Dedifferentiated amniotic fluid mesenchymal stem cell (primary cell): Measurements from ENCODE around the gene FGF14.

ENCODE experiments used
- DNase-seq: peaks from one replicate; pipeline ENCODE4 v3.0.0-alpha.2; 2016; ENCODE audit errors: extremely low spot score

FGF14 gene

GRCh38 chr13:101728021-101728420 is 673.8 kb downstream of the FGF14 start:
- no peak for DNase-seq

DNA sequence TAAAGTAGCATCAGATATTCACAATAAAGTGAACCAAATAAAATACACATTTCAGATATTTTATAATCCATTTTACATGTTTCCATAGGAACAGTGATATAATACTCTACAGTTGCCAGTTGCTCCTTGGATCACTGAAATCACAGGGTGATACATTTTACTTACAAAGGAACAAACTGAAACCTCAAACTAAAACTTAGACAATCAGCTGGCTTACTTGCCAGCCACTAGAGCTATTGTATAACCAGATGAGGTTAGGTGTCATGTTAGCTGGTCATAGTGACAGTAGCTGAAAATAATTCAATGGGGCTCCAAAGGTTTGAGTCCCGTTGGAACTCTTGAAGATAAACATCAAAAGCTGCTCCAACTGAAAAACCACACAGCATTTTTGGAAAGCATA is 674.7 kb downstream of the FGF14 start:
- no peak for DNase-seq

DNA sequence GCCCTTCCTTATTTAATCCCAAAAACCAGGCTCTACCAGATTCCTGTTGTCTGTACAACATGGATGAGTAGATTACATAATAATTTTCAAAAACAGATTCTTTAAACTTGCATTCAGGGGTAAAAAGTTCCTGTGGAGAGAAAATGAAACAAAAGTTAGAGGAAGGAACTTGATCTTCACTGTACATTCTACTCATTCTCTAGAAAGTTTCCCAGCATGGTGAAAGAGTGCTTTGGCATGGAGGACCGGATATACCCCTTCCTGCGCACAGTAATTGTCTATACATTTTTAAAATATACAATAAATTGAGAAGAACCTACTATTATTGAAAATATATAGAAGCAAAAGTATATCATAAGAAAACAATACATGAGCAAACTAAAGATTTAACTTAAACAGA is 675.2 kb downstream of the FGF14 start:
- no peak for DNase-seq

- no peak for DNase-seq
Observed at GRCh38 chr13:101718496-101718895, 683.4 kb downstream of the FGF14 start.

DNA sequence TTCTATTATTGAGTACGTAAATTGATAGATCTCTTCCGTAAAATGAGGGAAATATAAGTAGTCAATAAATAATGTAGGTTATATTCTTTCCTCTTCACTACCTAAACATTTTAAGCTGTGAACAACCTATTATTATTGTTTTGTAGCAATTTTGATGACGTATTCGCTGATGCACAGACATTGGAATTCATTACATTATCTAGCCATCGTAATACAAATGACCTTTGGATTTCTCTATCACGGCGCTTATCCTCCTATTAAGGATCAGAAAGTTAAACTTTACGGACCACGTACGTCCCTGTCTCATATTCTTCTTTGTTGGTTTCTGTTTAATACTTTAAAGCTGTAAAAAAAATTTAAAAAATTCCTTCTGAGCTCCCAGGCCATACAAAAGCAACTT is 684.5 kb downstream of the FGF14 start:
- no peak for DNase-seq

- no peak for DNase-seq
Observed at GRCh38 chr13:101714195-101714594, 687.7 kb downstream of the FGF14 start.

GRCh38 chr13:101712026-101712348 is 689.9 kb downstream of the FGF14 start:
- DNase-seq: no peak

- no peak for DNase-seq
Observed at GRCh38 chr13:101711307-101712025, 690.4 kb downstream of the FGF14 start.

DNA sequence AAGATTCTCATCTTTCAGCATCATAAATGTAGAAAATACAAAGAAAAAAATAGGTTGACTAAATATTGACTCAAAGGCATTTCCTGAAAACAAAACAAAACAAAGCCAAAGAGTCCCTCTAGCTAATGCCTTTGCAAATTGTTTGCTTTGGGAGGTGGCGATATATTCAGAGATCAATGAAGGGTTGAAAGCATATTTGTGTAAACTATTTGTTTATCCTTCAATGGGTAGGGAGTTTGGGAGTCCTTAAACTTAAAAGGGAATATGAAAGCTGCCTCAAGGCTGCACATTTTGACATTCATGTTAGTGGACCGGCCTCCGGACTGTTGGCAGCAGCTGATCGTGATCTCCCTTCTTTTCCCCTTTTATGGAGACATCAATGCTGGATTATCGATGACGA is 691.9 kb downstream of the FGF14 start:
- no peak for DNase-seq

DNA sequence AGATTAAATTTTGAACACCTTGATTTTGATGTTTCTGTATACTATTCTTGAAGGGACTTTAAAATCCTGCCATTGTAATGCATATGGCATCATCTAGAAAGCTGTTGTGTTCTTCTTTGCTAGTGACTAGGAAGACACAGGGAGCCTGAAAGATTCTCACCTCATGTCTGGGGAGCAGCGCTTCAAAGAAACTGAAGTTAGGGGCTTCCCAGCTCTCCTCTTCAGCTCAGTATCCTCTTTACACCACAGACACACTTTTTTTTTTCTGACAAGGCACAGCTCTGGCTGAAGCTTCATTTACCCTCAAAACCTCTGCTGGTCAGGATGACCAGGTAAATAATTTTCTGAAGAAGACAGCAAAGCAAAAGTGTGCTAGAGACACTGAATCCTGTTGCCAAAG is 693.7 kb downstream of the FGF14 start:
- no peak for DNase-seq

DNA sequence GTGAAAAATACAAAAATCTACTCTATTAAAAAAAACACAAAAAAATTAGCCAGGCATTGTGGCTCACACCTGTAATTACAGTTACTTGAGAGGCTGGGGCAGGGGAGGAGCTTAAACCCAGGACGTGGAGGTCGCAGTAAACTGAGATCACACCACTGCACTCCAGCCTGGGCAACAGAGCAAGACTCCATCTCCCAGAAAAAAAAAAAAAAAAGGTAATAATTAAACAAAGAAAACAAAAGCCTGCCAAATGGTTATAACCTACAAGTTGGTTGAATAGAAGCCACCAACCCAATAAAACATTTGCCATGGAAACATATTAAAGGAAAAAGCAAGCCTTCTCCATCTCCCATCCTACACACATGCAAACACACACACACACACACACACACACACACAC is 694.2 kb downstream of the FGF14 start:
- no peak for DNase-seq

DNA sequence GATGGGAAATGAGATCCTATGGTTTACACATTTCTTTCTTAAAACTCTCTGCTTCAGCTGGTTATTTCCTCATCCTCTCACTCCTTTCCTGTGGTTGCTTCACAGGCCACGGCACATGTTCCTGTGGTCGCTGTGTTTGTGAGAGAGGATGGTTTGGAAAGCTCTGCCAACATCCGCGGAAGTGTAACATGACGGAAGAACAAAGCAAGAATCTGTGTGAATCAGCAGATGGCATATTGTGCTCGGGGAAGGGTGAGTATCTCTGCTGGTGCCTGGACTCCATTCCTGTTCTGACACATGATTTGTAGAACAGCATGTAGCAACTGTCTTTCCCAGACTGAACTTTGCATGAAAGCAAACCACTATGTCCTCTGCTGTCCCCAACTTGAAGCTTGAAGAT is 695.2 kb downstream of the FGF14 start:
- DNase-seq: peak; percentile 79

DNA sequence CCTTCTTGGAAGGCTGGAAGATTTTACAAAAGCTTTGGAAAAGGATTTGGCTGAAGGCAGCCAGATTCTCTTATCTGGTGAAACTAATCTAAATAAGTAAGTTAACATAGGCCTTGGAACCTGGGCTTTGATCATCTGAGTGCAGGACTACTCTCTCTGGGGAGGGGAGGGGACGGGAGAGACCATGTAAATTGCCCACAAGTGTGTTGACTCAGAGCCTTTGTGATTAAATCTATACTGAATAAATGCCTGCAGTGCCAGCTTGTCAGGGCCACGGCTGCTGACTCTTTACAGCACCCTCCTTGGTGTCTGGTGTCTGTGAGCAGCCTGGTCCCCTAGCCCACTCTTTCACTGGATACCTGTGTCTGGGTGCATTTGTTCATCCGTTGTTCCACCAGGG is 698.0 kb downstream of the FGF14 start:
- DNase-seq: no peak

DNA sequence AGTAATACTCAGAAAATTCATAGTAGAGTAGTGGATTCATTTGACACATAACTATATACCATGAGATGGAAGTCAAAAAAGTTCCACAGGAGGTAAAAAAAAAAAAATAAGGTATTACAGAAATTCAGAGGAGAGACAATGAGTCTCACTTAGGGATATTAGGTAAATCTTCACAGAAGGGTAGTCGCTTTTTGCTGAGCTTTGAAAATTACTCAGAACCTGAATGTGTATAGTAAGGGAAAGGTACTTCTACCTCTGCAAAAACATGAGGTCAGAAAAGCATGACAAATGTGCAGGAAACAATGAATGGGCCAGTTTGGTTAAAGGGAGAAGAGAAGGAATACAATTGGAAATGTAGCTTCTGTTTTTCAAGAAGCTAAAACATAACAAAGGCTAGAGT is 698.8 kb downstream of the FGF14 start:
- DNase-seq: no peak

- no peak for DNase-seq
Observed at GRCh38 chr13:101700598-101700997, 701.2 kb downstream of the FGF14 start.

DNA sequence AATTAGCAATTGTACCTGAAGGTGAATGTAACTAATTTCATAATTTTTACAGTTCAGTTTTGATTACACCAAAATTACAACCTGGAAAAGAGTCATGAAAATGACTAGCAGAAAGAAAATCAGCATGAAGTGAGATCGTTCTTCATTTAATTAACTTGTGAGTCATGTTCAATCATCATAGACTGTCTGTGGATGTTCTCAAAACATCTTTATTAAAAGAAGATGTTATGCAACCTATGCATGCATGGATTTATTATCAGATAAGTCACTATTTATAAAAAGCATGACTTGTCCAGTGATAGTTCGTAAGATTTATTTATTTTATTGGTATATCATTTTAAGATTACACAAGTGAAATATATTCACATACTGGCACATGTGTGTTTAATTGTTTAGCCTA is 703.4 kb downstream of the FGF14 start:
- no peak for DNase-seq

GRCh38 chr13:101697745-101698144 is 704.1 kb downstream of the FGF14 start:
- DNase-seq: no peak

DNA sequence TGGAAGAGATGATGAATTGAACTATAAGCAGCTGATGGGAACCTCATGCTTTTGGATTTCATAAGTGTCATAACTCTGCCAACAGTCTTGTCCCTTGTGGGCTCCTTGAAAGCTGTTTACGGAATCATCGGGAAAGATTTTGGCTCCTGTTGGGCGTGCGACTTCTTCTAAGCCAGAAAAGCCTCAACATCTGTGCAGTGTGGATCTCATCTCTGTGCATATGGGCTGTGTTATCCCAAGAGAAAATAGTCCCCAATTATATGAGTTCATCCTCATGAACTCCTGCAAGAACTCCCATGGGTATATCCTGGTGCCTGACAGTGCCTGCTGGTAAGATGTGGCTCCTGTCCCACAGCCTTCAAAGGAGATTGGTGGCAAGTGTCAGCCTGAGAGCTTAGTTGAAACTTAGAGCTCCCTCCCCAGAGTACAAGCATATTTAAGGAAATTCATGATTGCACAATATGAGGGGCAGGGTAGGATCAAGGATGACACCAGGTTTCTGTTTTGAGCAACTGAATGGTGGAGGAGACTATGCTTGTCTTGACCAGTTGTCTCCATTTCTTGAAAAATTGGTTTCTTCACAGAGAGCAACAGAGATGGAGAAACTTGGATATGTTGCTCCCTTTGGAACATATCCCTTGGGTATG is 705.9 kb downstream of the FGF14 start:
- DNase-seq: no peak

DNA sequence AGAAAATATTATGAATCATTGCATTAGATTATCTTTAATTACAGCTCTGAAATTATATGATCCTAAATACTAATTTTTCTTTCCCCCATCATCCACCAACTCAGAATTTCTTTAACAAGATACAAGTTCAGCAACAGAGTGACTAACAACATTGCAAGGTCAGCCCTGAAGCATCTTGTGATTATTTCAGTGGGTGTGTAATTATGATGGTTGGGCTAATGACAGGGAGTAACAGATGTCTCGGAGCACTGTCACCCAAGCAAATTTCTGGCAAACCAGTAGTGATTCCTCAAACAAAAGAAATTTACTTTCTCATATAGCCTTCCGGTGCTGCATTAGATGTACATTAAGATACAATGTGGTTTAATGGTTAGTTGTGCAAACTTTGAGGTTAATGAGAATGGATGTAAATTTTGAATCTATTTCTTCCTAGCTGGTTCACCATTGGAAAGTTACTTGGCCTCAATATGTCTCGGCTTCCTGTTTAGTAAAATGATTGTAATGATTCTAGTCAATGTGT is 710.4 kb downstream of the FGF14 start:
- DNase-seq: no peak

- DNase-seq: no peak
Observed at GRCh38 chr13:101690871-101691270, 711.0 kb downstream of the FGF14 start.

- DNase-seq: no peak
Observed at GRCh38 chr13:101686003-101686402, 715.8 kb downstream of the FGF14 start.

GRCh38 chr13:101681834-101682233 is 720.0 kb downstream of the FGF14 start:
- no peak for DNase-seq

DNA sequence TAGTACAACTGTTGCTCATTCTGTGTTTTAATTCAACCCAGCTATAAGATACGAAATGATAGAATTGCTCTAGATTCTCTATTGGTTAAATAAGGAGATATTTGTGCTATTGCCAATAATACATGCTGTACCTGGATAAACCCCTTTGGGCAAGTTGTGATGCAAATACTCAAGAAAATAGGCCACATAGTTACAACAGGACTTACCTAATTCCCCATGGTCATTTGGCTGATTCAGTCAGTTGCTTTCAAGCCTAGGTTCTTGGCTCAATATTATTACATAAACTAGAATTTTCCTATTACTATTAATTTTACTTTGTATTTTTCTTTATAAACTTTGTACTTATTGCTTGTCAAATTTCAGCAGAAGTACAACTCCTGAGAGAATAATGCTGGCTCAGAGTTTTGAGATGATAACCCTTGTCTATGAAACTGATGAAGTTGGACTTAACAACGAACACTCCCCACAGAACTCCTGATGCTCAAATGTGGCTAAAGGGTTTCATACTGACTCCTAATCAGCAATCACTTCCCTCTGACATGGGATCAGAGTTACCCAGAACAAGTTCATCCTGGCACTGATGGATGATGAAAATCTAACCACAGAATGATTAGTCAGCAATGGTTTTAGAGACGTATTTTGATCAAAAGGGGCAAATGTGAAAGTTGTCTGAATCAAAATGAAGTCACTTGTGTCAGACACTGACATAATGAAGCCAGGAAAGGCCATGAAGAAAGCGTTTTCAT is 728.3 kb downstream of the FGF14 start:
- DNase-seq: no peak
